K562 (cell line): ENCODE data around the gene GRIA1. TPM values are rescaled to one million over a fixed set of nuclear protein-coding genes. Genes with fewer than 3 reads are reported as not detected.
A peak's percentile ranks its signal among the peaks of the same experiment; 100 is the strongest.

Source experiments
- ATAC-seq: fragments of 200-7000 bp; cut with Tn5 transposase; 3 replicates; pipeline ENCODE4 v1.9.1; 2020; ENCODE audit warnings: moderate library complexity
- BruUV-seq: library from RNA; stranded (reverse); fragments of 400-500 nt; replicated peaks from 2 replicates; lab custom pipeline; 2021; lab: Mats Ljungman, UMichigan
- CTCF ChIA-PET: fragments of 300-600 bp; formaldehyde crosslinking; extraction: SDS; loops from one replicate; lab custom pipeline; 2021; ENCODE audit warnings: low intra/inter-chr PET ratio; lab: Yijun Ruan, JAX
- POLR2A ChIA-PET: fragments of 300-600, 350-650 bp; sonication (Branson Sonifier 250); formaldehyde crosslinking; extraction: SDS; loops from one replicate; lab custom pipeline; 2021; ENCODE audit warnings: antibody characterized with exemption, inconsistent platforms; lab: Yijun Ruan, JAX
- DNase-seq, 4 experiments: peaks; one replicate each; pipeline versions ENCODE4 v3.0.0 to v3.0.0-alpha.2; 2011 to 2018; ENCODE audit warnings: low spot score in 3 of 4, mixed read lengths in 3 of 4; ENCODE audit errors: extremely low read depth in 1 of 4
- FAIRE-seq: peaks from 2 replicates; lab custom pipeline; 2011; peaks lifted over from hg19 to GRCh38; lab: Jason Lieb, UNC
- H2AFZ ChIP-seq: 2 replicates; pipeline ENCODE4 v1.6.0; 2011; ENCODE audit warnings: low read depth, low read length, control low read depth, inconsistent platforms
- H3K27ac ChIP-seq: fragments of 200-600 bp; 3 replicates; pipeline ENCODE4 v1.8.0; 2011; ENCODE audit warnings: low read depth, mild to moderate bottlenecking, control low read depth, inconsistent platforms, low read length, moderate library complexity, mixed read lengths; ENCODE audit errors: extremely low read depth
- H3K27me3 ChIP-seq, 2 experiments: fragments of 300-600 bp in 1 of 2; 2 replicates in 1 of 2; 3 replicates in 1 of 2; pipeline versions ENCODE4 v1.6.0 to v1.8.0; 2011; ENCODE audit warnings: inconsistent platforms in 2 of 2, low read length in 2 of 2, mild to moderate bottlenecking in 1 of 2, mixed read lengths in 1 of 2, moderate library complexity in 1 of 2; ENCODE audit not compliant: control insufficient read depth in 2 of 2, insufficient read depth in 2 of 2
- H3K36me3 ChIP-seq: fragments of 300-600 bp; 3 replicates; pipeline ENCODE4 v1.8.0; 2011; ENCODE audit warnings: mild to moderate bottlenecking, low read length, inconsistent platforms; ENCODE audit not compliant: control insufficient read depth, insufficient read depth
- H3K4me1 ChIP-seq, 2 experiments: fragments of 200-600 bp in 1 of 2; replicated peaks in 1 of 2; 2 replicates in 1 of 2; 3 replicates in 1 of 2; pipeline versions ENCODE4 v1.5.1 to v1.8.0; 2011; ENCODE audit warnings: inconsistent platforms in 2 of 2, low read length in 2 of 2, mild to moderate bottlenecking in 1 of 2, mixed read lengths in 1 of 2, moderate library complexity in 1 of 2; ENCODE audit not compliant: control insufficient read depth in 2 of 2, insufficient read depth in 2 of 2
- H3K4me2 ChIP-seq: 2 replicates; pipeline ENCODE4 v1.6.1; 2011; ENCODE audit warnings: low read length, control low read depth, inconsistent platforms, mixed read lengths; ENCODE audit not compliant: insufficient read depth
- H3K4me3 ChIP-seq: fragments of 200-600 bp; sonication (generic), shearing (Covaris generic); 2 replicates; pipeline ENCODE4 v1.5.1; 2016; ENCODE audit warnings: control low read depth, inconsistent platforms
- H3K79me2 ChIP-seq: fragments of 200-600 bp; 3 replicates; pipeline ENCODE4 v1.8.0; 2011; ENCODE audit warnings: low read length, inconsistent platforms; ENCODE audit not compliant: control insufficient read depth, insufficient read depth
- H3K9ac ChIP-seq, 2 experiments: 2 replicates each; pipeline versions ENCODE4 v1.6.0 to v1.6.1; 2011; ENCODE audit warnings: low read depth in 2 of 2, low read length in 2 of 2, control low read depth in 1 of 2, inconsistent platforms in 1 of 2, mild to moderate bottlenecking in 1 of 2, mixed read lengths in 1 of 2; ENCODE audit not compliant: insufficient read depth in 1 of 2
- H3K9me1 ChIP-seq: one replicate; pipeline ENCODE4 v1.6.0; 2011; ENCODE audit warnings: inconsistent platforms, mild to moderate bottlenecking, low read length, moderate library complexity; ENCODE audit not compliant: control insufficient read depth, insufficient read depth
- H3K9me3 ChIP-seq: replicated peaks from 2 replicates; pipeline ENCODE4 v1.5.1; 2011; ENCODE audit warnings: low read depth, low read length, inconsistent platforms; ENCODE audit not compliant: control insufficient read depth, insufficient read depth
- H4K20me1 ChIP-seq: replicated peaks from 2 replicates; pipeline ENCODE4 v1.6.1; 2011; ENCODE audit warnings: low read length, inconsistent platforms, mixed read lengths; ENCODE audit not compliant: control insufficient read depth, insufficient read depth
- CBFA2T2 ChIP-seq: fragments of 450-650 bp; conservative IDR thresholded peaks from 2 replicates; pipeline ENCODE4 v1.6.1; 2017; ENCODE audit warnings: mild to moderate bottlenecking
- MCM7 ChIP-seq, 2 experiments: fragments of 450-650 bp; IDR thresholded peaks; 2 replicates each; pipeline ENCODE4 v1.6.1; 2016 to 2018
- NFIC ChIP-seq: fragments of 450-650 bp; IDR thresholded peaks from 2 replicates; pipeline ENCODE4 v1.6.1; 2017; ENCODE audit warnings: mild to moderate bottlenecking, inconsistent platforms
- RAD21 ChIP-seq, 2 experiments: fragments of 250-450 bp in 1 of 2; fragments of 450-650 bp in 1 of 2; sonication (Bioruptor Pico) in 1 of 2; formaldehyde crosslinking in 1 of 2; IDR thresholded peaks in 1 of 2; conservative IDR thresholded peaks in 1 of 2; 2 replicates each; pipeline versions ENCODE4 v1.4.0 to v1.8.0; 2020 to 2022; ENCODE audit warnings: mild to moderate bottlenecking in 2 of 2, moderate library complexity in 1 of 2
- RNF219 ChIP-seq: fragments of 250-450 bp; sonication (Bioruptor Pico); IDR thresholded peaks from 2 replicates; pipeline ENCODE4 v1.5.0; 2022; ENCODE audit warnings: mild to moderate bottlenecking
- SMC3 ChIP-seq: conservative IDR thresholded peaks from 2 replicates; pipeline ENCODE4 v1.6.1; 2011; ENCODE audit warnings: low read depth, low read length, improper control_type of control experiment; ENCODE audit not compliant: insufficient read depth
- SPI1 ChIP-seq: IDR thresholded peaks from 2 replicates; pipeline ENCODE4 v1.6.1; 2011; ENCODE audit warnings: low read depth, low read length, control low read depth, borderline replicate concordance
- TSC22D4 ChIP-seq: fragments of 450-650 bp; IDR thresholded peaks from 2 replicates; pipeline ENCODE4 v1.6.1; 2016; ENCODE audit warnings: missing genetic modification characterization, missing biosample characterization, control low read depth
- ZKSCAN8 ChIP-seq: fragments of 200-800 bp; sonication (Bioruptor generic); IDR thresholded peaks from 2 replicates; pipeline ENCODE4 v1.6.1; 2016; ENCODE audit warnings: missing genetic modification characterization, missing compliant biosample characterization
- ZNF324 ChIP-seq: fragments of 250-450 bp; sonication (Bioruptor Pico); IDR thresholded peaks from 2 replicates; pipeline ENCODE4 v1.4.0; 2020; ENCODE audit warnings: mild to moderate bottlenecking
- ZNF766 ChIP-seq: fragments of 200-800 bp; sonication (Bioruptor generic); conservative IDR thresholded peaks from 2 replicates; pipeline ENCODE4 v1.6.1; 2016; ENCODE audit warnings: missing genetic modification characterization, missing compliant biosample characterization
- WGBS: fragments of 100-300 bp; shearing (Covaris generic); methylation state at CpG from one replicate; pipeline ENCODE4 v1.1.6; 2016; ENCODE audit warnings: low coverage, mixed read lengths; ENCODE audit not compliant: insufficient coverage; ENCODE audit errors: missing lambda C conversion rate; 5-methylcytosine and 5-hydroxymethylcytosine counted together
- in situ Hi-C: fragments of 300-500 bp; cut with MboI; formaldehyde crosslinking; loops from 4 replicates; pipeline ENCODE4 v1.15.0; 2018; ENCODE audit warnings: inconsistent platforms, mixed read lengths
- intact Hi-C: fragments of 100-400 bp; cut with micrococcal nuclease; formaldehyde crosslinking; loops from 2 replicates; pipeline ENCODE4 v1.14.2; 2022
- polyA plus RNA-seq, 8 experiments: library from polyadenylated mRNA; depleted of rRNA in 4 of 8; stranded (reverse) in 5 of 8; unstranded in 3 of 8; fragments of >200 nt; fragmentation: Nextera tagmentation in 2 of 8; fragmentation: Illumina TruSeq in 1 of 8; extraction: Ambion mirVana in 2 of 8; extraction: Trizol in 1 of 8; gene quantifications; 2 replicates each; pipeline versions ENCODE4 v1.2.1 to v1.2.3, GENCODE V29; 2011 to 2014; ENCODE audit warnings: inconsistent platforms in 1 of 8, missing spikeins in 1 of 8
- total RNA-seq, 7 experiments: library from RNA; depleted of rRNA in 6 of 7; stranded (reverse); fragments of >200 nt in 6 of 7; fragmentation: Illumina TruSeq in 2 of 7; extraction: Trizol in 2 of 7; gene quantifications; 2 replicates each; pipeline versions ENCODE4 v1.2.1 to v1.2.3, GENCODE V29; 2011 to 2021; ENCODE audit warnings: low replicate concordance in 1 of 7
- TF ChIP-seq, protein P1 (sequence below): sonication (generic); formaldehyde crosslinking; IDR thresholded peaks from 2 replicates; pipeline ENCODE4 v1.9.0; 2022; ENCODE audit warnings: mild to moderate bottlenecking, missing genetic modification reagents

Gene GRIA1
- total and polyA plus RNA-seq, 9 of the 15 experiments (the other 6 are each of a cell fraction or from before 2014, with no cell fraction given), result not detected

- DNase-seq, result no peak
- H3K9ac ChIP-seq, result no peak overlapping the region
- CTCF ChIA-PET, result no interaction called here
These were observed 1.4 kb downstream of the GRIA1 start for GRCh38 chr5:153491856-153492255.

GRCh38 chr5:153496835-153497234 is 6.4 kb downstream of the GRIA1 start:
- Histone ChIP-seq H3K27me3 (no peaks in the 10 kb centered on the region), H3K9ac (no peak overlapping the region), H3K36me3 (no peaks in the 10 kb centered on the region), H3K79me2 (no peaks in the 10 kb centered on the region), H3K9me1 (no peaks in the 10 kb centered on the region), H3K4me3 (no peak overlapping the region), H3K27ac (no peak overlapping the region), H3K4me2 (no peak overlapping the region), H4K20me1 (no peaks in the 10 kb centered on the region), H2AFZ (no peak overlapping the region), H3K4me1 (no peaks in the 10 kb centered on the region), H3K9me3 (no peaks in the 10 kb centered on the region)
- intact Hi-C loops (loop anchor here (1.0 to 10.0 kb wide), 3 partner anchors 218 to 468 kb away; no protein-coding TSS in a partner anchor), in situ Hi-C loops (no loop called here)
- DNase-seq, result peak; percentile 7 to 20 (median 16)
- ChIA-PET CTCF (interaction anchor here (0.6 to 2.9 kb wide), 2 partner anchors 215 to 468 kb away, joined by 3 to 11 read pairs; no protein-coding TSS in a partner anchor), POLR2A (no interaction called here)
- peak; percentile 37; the same call in 1 of the 3 replicates for ATAC-seq
- 0% methylated on average over 1 of the region's 1 CpG for WGBS
- no peak for FAIRE-seq
- BruUV-seq, result no TSS peak
- TF ChIP-seq RAD21 (CRISPR knock-in tag; conservative IDR thresholded peaks at IDR 0.05 in 1 of 2, IDR thresholded peaks at IDR 0.05 in 1 of 2) (peak; percentile 70 to 82), RNF219 (no peak), ZNF766 (CRISPR knock-in tag) (no peak), TSC22D4 (no peak), ZKSCAN8 (CRISPR knock-in tag) (no peak), NFIC (no peak), SPI1 (peak; percentile 30; the same call in 1 of the 2 replicates), ZNF324 (CRISPR knock-in tag) (no peak), SMC3 (peak; percentile 56), MCM7 (IDR thresholded peaks at IDR 0.05) (no peak)
- TF ChIP-seq, protein P1, sequence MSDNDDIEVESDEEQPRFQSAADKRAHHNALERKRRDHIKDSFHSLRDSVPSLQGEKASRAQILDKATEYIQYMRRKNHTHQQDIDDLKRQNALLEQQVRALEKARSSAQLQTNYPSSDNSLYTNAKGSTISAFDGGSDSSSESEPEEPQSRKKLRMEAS, result no peak

More at GRCh38 chr5:153491856-153492255, 1.4 kb downstream of the GRIA1 start:
- no peak overlapping the region for H3K4me2 ChIP-seq
- no peaks in the 10 kb centered on the region for H4K20me1 ChIP-seq
- 0% methylated on average over 8 of the region's 8 CpGs for WGBS
- no peak for ATAC-seq
- no TSS peak for BruUV-seq
- H3K9me3 ChIP-seq, result no peaks in the 10 kb centered on the region
- H3K4me1 ChIP-seq, result no peaks in the 10 kb centered on the region
- in situ Hi-C loops, result no loop called here
- POLR2A ChIA-PET, result no interaction called here
- H3K36me3 ChIP-seq, result no peaks in the 10 kb centered on the region
- H3K27me3 ChIP-seq, result no peaks in the 10 kb centered on the region; a peak in 1 of 5 replicates
- H3K79me2 ChIP-seq, result no peaks in the 10 kb centered on the region
- FAIRE-seq, result no peak
- intact Hi-C loops, result loop anchor here (10.0 kb wide), 1 partner anchor 223 kb away; no protein-coding TSS in a partner anchor
- no peak overlapping the region for H3K4me3 ChIP-seq
- no peak overlapping the region for H2AFZ ChIP-seq
- no peak overlapping the region for H3K27ac ChIP-seq
- no peaks in the 10 kb centered on the region for H3K9me1 ChIP-seq
- TF ChIP-seq CBFA2T2, result no peak
